HG03432 (cell line): ENCODE measurements around the gene ATP2C2.
"Not testable (repeated sequence)": the region's sequence is repeated elsewhere in the genome, so short reads cannot be mapped to it uniquely, and the experiment has no call there.

Experiments used
- ATAC-seq: cut with Tn5 transposase; IDR thresholded peaks from one replicate; pipeline ENCODE4 v1.9.1; 2021; ENCODE audit warnings: mild to moderate bottlenecking, moderate library complexity; ENCODE audit not compliant: unreplicated experiment

Gene ATP2C2

DNA sequence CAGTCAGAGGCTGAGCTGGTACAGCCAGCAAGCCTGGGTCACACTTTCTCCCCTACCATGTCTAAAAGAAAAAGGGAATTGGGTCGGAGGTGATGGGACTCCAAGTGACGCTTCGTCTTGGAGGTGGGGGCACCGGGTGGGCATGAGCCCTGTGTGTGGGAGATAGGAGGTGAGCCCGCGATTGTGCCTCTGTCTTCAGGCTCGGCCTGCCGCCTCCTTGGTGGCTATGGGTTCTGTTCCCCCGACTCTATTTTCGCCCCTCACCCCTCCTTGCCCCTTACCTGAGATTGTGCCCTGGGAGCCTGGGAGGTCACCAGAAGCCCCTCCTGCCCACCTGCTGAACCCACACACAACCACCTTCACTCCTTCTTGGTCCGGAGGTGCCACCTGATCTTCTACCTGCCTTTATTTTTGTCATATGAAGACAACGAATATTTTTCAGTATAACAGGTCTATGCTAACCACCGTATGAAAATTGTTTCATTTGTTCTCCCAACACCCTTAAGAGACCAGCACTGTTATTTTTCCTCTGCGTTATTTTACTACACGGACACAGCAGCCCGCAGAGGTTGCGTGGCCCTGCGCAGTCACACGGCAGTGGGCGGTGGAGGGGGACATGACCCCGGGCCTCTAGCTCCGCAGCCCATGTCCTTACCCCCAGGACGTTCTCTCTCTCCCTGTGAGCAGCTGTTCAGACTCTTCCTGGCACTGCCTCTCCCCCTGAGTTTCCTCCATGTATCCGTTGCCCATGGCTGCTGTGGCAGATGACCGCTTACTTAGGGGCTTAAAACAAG, 49.9 kb downstream of the ATP2C2 start:
- ATAC-seq: no peak

DNA sequence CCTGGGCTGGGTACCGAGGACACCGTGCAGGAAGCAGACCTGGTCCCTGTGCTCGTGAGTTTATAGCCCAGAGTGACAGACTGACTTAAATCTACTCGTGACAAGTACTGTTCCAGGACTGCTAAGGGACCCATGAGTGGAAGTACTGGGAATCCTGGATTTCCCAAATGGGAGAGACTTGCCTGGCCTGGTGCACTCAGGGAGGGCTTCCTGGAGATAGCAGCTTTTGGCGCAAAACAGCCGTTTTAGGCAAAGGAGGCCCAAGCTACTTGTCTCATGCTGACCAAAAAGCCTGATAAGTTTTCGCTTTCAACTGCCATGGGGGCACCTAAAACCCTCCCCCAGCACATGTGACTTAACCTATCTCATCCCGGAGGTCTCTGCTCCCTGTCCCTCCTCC, 51.4 kb downstream of the ATP2C2 start:
- no peak for ATAC-seq

- not testable (repeated sequence) for ATAC-seq
Observed at GRCh38 chr16:84420556-84420955, 52.2 kb downstream of the ATP2C2 start.

GRCh38 chr16:84421081-84421937, 53.0 kb downstream of the ATP2C2 start:
- ATAC-seq: no peak

- no peak for ATAC-seq
Observed at GRCh38 chr16:84421938-84422220, 53.5 kb downstream of the ATP2C2 start.

GRCh38 chr16:84423416-84423837, 55.1 kb downstream of the ATP2C2 start:
- no peak for ATAC-seq

- no peak for ATAC-seq
Observed at GRCh38 chr16:84425696-84426095, 57.4 kb downstream of the ATP2C2 start.

DNA sequence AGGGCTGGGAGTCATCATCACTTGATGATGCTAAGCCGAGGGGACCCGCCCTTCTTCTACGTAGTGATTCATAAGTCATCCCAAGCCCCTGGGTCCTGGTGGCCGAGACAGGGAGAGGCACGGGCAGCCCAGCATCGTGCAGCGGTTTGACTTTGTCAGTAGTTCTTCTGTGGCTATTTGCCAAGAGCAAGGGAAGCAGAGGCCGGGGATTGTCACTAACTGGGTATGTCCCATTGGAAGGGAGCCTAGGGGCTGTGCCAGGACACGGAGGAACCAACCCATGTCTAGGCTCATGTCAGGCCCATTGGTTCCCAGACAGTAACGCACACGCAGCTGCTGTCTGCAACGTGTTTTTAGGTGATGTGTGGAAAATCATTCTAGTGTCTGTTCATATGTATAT, 58.5 kb downstream of the ATP2C2 start:
- no peak for ATAC-seq

DNA sequence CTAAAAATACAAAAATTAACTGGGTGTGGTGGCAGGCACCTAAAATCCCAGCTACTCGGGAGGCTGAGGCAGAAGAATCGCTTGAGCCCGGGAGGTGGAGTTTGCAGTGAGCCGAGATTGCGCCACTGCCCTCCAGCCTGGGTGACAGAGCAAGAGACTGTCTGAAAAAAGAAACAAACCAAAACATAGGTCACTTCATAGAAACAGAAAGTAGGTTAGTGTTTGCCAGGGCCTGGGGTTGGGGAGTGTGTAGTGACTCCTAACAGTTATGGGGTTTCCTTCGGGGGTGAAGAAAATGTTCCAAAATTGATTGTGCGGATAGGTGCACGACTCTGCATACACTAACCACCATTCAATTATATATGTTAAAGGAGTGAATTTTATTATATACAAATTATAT, 59.2 kb downstream of the ATP2C2 start:
- no peak for ATAC-seq

- ATAC-seq: no peak
Observed at GRCh38 chr16:84430860-84431259, 62.5 kb downstream of the ATP2C2 start.

GRCh38 chr16:84434800-84435199, 66.5 kb downstream of the ATP2C2 start:
- no peak for ATAC-seq

DNA sequence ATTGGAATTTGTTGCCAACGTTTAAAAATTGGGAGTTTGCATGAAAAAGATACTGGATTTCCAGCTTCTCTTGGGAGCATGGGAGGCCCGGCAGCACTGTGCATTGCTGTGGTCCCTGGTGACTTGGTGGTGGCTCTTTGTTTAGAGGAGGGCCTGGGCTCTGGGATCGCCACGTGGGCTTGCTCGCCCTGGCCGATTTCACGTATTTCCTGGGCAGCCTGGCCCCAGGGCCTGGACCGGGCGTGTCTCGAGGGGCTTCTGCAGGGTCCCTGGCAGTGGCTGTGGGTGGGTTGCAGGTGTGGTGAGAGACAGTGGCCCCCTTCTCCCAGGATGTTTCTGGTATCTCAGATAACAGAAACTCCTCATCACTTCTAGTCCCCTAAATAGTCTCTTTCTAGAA, 67.9 kb downstream of the ATP2C2 start:
- ATAC-seq: no peak

- no peak for ATAC-seq
Observed at GRCh38 chr16:84438971-84439696, 70.8 kb downstream of the ATP2C2 start.

DNA sequence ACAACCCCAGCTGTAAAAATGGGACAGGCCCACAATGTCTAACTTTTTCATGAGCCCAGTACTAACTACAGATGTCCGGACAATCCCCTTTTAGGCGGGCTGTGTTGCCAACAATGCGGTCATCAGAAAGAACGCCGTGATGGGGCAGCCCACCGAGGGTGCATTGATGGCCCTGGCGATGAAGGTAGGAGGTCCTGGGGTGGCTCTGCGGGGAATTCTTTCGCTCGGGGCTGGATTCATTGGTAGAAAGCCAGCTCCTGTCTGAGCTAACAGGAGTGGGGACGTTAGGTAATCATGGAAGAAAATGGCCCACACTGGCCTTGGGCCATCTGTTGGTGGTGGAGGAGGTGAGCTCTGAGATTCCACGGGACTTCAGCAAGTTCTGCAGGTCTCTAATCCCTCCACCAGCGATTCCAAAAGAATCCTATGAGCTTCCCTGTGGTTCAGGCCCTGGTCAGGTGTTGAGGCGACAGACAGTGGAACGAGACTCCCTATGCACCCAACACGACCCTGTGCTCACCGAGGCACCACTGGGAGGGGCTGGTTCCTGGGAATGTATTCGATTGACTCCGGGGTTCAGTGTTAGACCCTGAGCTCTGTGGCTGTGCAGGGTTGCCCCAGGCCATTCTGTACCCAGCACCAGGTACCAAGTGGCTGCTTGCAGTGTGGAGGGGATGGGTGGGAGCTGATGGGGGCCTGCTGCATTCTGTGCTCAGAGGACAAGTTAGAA, 74.2 kb downstream of the ATP2C2 start:
- ATAC-seq: no peak

- ATAC-seq: no peak
Observed at GRCh38 chr16:84443166-84443802, 74.9 kb downstream of the ATP2C2 start.

GRCh38 chr16:84444476-84444875, 76.1 kb downstream of the ATP2C2 start:
- no peak for ATAC-seq

DNA sequence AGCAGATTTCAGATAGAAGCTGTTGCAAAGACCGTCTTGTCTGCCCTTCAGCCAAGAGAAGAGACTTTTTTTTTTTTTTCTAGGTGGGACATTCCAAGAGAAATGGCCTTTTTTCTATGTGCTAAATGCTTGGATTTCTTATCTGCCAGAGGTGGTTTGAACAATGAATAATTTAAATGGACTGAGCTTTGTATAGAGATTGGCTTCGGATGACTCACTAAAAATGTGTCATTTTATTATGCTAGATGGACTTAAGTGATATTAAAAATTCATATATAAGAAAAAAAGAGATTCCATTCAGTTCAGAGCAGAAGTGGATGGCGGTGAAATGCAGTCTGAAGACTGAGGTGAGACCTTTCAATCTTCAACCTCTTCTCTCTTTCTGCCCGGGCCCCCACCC, 77.7 kb downstream of the ATP2C2 start:
- no peak for ATAC-seq

DNA sequence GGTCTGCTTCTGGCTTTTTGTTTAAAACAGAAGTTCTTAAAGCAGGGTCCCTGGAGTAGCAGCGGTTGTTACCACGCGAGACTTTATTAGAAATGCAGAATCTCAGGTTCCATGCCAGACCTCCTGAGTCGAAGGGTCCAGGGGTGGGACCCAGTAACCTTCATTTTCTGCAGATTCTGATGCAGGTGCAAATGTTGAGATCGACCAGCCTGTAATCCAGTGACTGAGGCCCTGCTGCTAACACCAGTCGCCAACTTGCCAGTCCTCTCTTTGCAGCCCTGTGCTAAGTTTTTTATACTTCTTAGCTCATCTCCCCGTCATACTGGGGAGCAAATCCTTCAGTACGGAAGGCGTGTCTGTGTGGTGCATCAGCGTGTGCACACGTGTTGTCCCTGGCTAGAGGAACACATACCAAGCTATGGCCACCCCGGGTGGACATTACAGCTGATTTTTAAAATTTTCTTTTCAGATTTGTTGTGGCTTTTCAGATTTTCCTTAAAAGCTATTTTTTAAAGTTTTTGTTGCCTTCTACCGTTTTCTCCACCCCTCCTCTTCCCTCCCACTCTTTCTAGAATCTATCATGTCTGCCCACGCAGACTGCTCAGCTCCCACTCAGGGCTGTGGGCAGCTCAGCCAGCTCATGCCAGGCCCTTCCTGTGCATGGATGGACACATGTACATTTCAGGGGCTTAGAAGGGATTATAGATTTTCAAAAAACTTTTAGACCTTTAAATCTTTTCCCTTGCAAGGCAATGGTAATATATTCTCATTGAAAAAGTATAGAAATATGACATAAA, 78.5 kb downstream of the ATP2C2 start:
- no peak for ATAC-seq

- ATAC-seq: no peak
Observed at GRCh38 chr16:84448444-84448843, 80.1 kb downstream of the ATP2C2 start.
